Endometrial microvascular endothelial cells (primary cell): ENCODE measurements around the gene PRELID1. TPM values are rescaled to one million over a fixed set of nuclear protein-coding genes. Genes with fewer than 3 reads are reported as not detected.
"Not testable (repeated sequence)": the region's sequence is repeated elsewhere in the genome, so short reads cannot be mapped to it uniquely, and the experiment has no call there.

Experiments used
- in situ Hi-C: cut with HindIII; loops from 2 replicates; pipeline ENCODE4 v1.10.0; 2017; ENCODE audit warnings: low sequenced_read_pairs, low pct_unique_long_range_greater_than_20kb; ENCODE audit errors: inconsistent ontology term
- total RNA-seq: library from RNA; depleted of rRNA; stranded (reverse); fragments of >200 nt; gene quantifications from one replicate; pipeline ENCODE4 v1.2.3, GENCODE V29; 2015; ENCODE audit errors: inconsistent ontology term

PRELID1 gene
- total RNA-seq, 1 donor from 2014 or later: 226 TPM

GRCh38 chr5:177332031-177332895 lies 28.7 kb downstream of the PRELID1 start:
- in situ Hi-C loops: no loop called here

- in situ Hi-C loops: no loop called here
Measured at GRCh38 chr5:177332896-177333260, 29.3 kb downstream of the PRELID1 start.

GRCh38 chr5:177333420-177334154 lies 30.0 kb downstream of the PRELID1 start:
- in situ Hi-C loops: no loop called here

- in situ Hi-C loops: no loop called here
Measured at GRCh38 chr5:177334155-177334551, 30.6 kb downstream of the PRELID1 start.

GRCh38 chr5:177334781-177335700 lies 31.4 kb downstream of the PRELID1 start:
- in situ Hi-C loops: no loop called here

- in situ Hi-C loops: no loop called here
Measured at GRCh38 chr5:177335701-177336065, 32.1 kb downstream of the PRELID1 start.

GRCh38 chr5:177336112-177336511 lies 32.5 kb downstream of the PRELID1 start:
- in situ Hi-C loops: no loop called here

- in situ Hi-C loops: no loop called here
Measured at GRCh38 chr5:177336603-177337494, 33.2 kb downstream of the PRELID1 start.

GRCh38 chr5:177338251-177339106 lies 34.9 kb downstream of the PRELID1 start:
- in situ Hi-C loops: no loop called here

- in situ Hi-C loops: no loop called here
Measured at GRCh38 chr5:177339107-177339638, 35.6 kb downstream of the PRELID1 start.

GRCh38 chr5:177343000-177343399 lies 39.4 kb downstream of the PRELID1 start:
- in situ Hi-C loops: not testable (repeated sequence)

- in situ Hi-C loops: no loop called here
Measured at GRCh38 chr5:177343777-177344176, 40.2 kb downstream of the PRELID1 start.

GRCh38 chr5:177344891-177345290 lies 41.3 kb downstream of the PRELID1 start:
- in situ Hi-C loops: no loop called here

GRCh38 chr5:177346820-177347219 lies 43.2 kb downstream of the PRELID1 start:
- in situ Hi-C loops: no loop called here

GRCh38 chr5:177347699-177348098 lies 44.1 kb downstream of the PRELID1 start:
- in situ Hi-C loops: no loop called here

GRCh38 chr5:177349362-177349647 lies 45.7 kb downstream of the PRELID1 start:
- in situ Hi-C loops: no loop called here

- in situ Hi-C loops: no loop called here
Measured at GRCh38 chr5:177349762-177350161, 46.2 kb downstream of the PRELID1 start.
